T-cell (primary cell): ENCODE results near the gene EVI5. TPM values are rescaled to one million over a fixed set of nuclear protein-coding genes. Genes with fewer than 3 reads are reported as not detected.
"Not testable (repeated sequence)": the region's sequence is repeated elsewhere in the genome, so short reads cannot be mapped to it uniquely, and the experiment has no call there.

ENCODE experiments used
- ATAC-seq, 4 experiments: fragments of 200-7000 bp in 3 of 4; fragments of 150-1000 bp in 1 of 4; cut with Tn5 transposase; replicated peaks in 1 of 4; 1 replicate in 3 of 4; 2 replicates in 1 of 4; pipeline ENCODE4 v1.10.0; 2021; ENCODE audit warnings: moderate library complexity in 3 of 4, mild to moderate bottlenecking in 2 of 4, moderate number of reproducible peaks in 1 of 4
- CTCF ChIA-PET, 2 donors: fragments of 300-600 bp; sonication (Branson Sonifier 250); formaldehyde crosslinking; loops; one replicate each; lab custom pipeline; 2022; ENCODE audit warnings: antibody characterized with exemption in 2 of 2; lab: Charles Lee
- POLR2A ChIA-PET, 2 donors: fragments of 300-600 bp; sonication (Branson Sonifier 250); formaldehyde crosslinking; loops; one replicate each; lab custom pipeline; 2022; ENCODE audit warnings: antibody characterized with exemption in 2 of 2; lab: Charles Lee
- DNase-seq, 35 experiments: peaks; one replicate each; pipeline versions ENCODE4 v3.0.0 to v3.0.0-alpha.2; 2013 to 2023
- H3K27ac ChIP-seq: one replicate; pipeline ENCODE4 v1.5.1; 2013; ENCODE audit warnings: low read length
- H3K27me3 ChIP-seq, 2 experiments: replicated peaks in 1 of 2; 1 replicate in 1 of 2; 2 replicates in 1 of 2; pipeline versions ENCODE4 v1.6.1 to v1.7.0; 2013; ENCODE audit warnings: low read length in 1 of 2, mixed read lengths in 1 of 2; ENCODE audit not compliant: control insufficient read depth in 2 of 2, insufficient read depth in 2 of 2; ENCODE audit errors: extremely low read depth in 1 of 2
- H3K36me3 ChIP-seq, 2 donors: 1 replicate in 1 of 2; 2 replicates in 1 of 2; pipeline versions ENCODE4 v1.6.1 to v1.7.0; 2013; ENCODE audit warnings: low read length in 1 of 2; ENCODE audit not compliant: control insufficient read depth in 2 of 2, insufficient read depth in 1 of 2; ENCODE audit errors: extremely low read depth in 1 of 2
- H3K4me1 ChIP-seq, 2 experiments: 1 replicate in 1 of 2; 2 replicates in 1 of 2; pipeline versions ENCODE4 v1.6.1 to v1.7.0; 2013; ENCODE audit warnings: low read length in 2 of 2, mixed read lengths in 1 of 2; ENCODE audit not compliant: insufficient read depth in 2 of 2, control insufficient read depth in 1 of 2; ENCODE audit errors: extremely low read depth in 1 of 2
- H3K4me3 ChIP-seq, 2 donors: 1 replicate in 1 of 2; 2 replicates in 1 of 2; pipeline versions ENCODE4 v1.5.1 to v1.7.0; 2013; ENCODE audit warnings: mild to moderate bottlenecking in 2 of 2, low read length in 1 of 2, moderate library complexity in 1 of 2; ENCODE audit not compliant: control insufficient read depth in 1 of 2; ENCODE audit errors: extremely low read depth in 1 of 2
- H3K9me3 ChIP-seq: 2 replicates; pipeline ENCODE4 v1.7.0; 2013
- H3K27ac Mint-ChIP-seq, 2 donors: one replicate each; pipeline ENCODE4 v1.8.0; 2020 to 2021; ENCODE audit warnings: mild to moderate bottlenecking in 2 of 2, mixed read lengths in 2 of 2
- H3K27me3 Mint-ChIP-seq, 2 donors: one replicate each; pipeline ENCODE4 v1.8.0; 2021 to 2022; ENCODE audit warnings: mixed read lengths in 2 of 2
- H3K36me3 Mint-ChIP-seq: one replicate; pipeline ENCODE4 v1.8.0; 2021; ENCODE audit warnings: mixed read lengths
- H3K4me1 Mint-ChIP-seq, 3 donors: one replicate each; pipeline ENCODE4 v1.8.0; 2020 to 2022; ENCODE audit warnings: mixed read lengths in 3 of 3, mild to moderate bottlenecking in 1 of 3
- H3K4me3 Mint-ChIP-seq, 3 donors: one replicate each; pipeline ENCODE4 v1.8.0; 2020 to 2022; ENCODE audit warnings: mild to moderate bottlenecking in 3 of 3, mixed read lengths in 3 of 3, moderate library complexity in 3 of 3
- H3K9me3 Mint-ChIP-seq, 3 donors: one replicate each; pipeline ENCODE4 v1.8.0; 2020 to 2022; ENCODE audit warnings: mixed read lengths in 3 of 3
- WGBS: methylation state at CpG from one replicate; pipeline ENCODE4 v1.1.5; 2013; ENCODE audit warnings: missing lambda C conversion rate; ENCODE audit not compliant: insufficient coverage; 5-methylcytosine and 5-hydroxymethylcytosine counted together
- total RNA-seq, 35 experiments: library from RNA in 6 of 35; stranded (reverse) in 6 of 35; fragments of 120-200 nt in 1 of 35; gene quantifications; one replicate each; pipeline versions ENCODE4 v1.2.1 to v1.2.4 and lab custom pipeline; 2013 to 2026

Gene EVI5
- total RNA-seq, 5 donors from 2014 or later (not counting 1 experiment from before 2014, with no cell fraction given): 1.5 to 2.4 (median 2.0) TPM

DNA sequence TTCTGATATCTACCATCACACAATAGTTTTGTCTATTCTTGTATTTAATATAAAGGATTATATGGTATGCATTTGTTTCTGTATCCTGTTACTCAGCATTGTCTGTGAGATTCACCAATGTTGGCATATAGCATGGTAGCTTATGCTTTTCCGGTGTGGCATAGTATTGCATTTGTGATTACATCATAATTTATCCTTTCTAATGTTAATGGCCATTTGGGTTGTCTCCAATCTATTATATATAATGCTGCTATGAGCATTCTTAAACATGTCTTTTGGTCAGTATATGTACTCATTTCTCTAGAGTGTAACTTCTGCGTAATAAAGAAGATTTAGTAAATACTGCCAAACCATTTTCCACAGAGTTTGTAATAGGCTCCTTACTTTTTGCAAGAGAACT, 257.2 kb downstream of the EVI5 start:
- Mint-ChIP-seq H3K4me1 (peaks cover 15 to 20% (median 20%) of the 10 kb centered on the region in 3 donors), H3K27ac (no peak overlapping the region), H3K27me3 (no peaks in the 10 kb centered on the region), H3K9me3 (no peaks in the 10 kb centered on the region), H3K4me3 (no peak overlapping the region), H3K36me3 (no peaks in the 10 kb centered on the region)
- Histone ChIP-seq H3K4me3 (no peak overlapping the region), H3K36me3 (no peaks in the 10 kb centered on the region), H3K9me3 (no peaks in the 10 kb centered on the region), H3K27ac (no peak overlapping the region), H3K4me1 (no peaks in the 10 kb centered on the region), H3K27me3 (no peaks in the 10 kb centered on the region)
- no CpG with 5 or more reads among the region's 2 CpGs for WGBS
- DNase-seq (no peak), ATAC-seq (no peak)
- CTCF ChIA-PET: no interaction called here
- POLR2A ChIA-PET: no interaction called here

DNA sequence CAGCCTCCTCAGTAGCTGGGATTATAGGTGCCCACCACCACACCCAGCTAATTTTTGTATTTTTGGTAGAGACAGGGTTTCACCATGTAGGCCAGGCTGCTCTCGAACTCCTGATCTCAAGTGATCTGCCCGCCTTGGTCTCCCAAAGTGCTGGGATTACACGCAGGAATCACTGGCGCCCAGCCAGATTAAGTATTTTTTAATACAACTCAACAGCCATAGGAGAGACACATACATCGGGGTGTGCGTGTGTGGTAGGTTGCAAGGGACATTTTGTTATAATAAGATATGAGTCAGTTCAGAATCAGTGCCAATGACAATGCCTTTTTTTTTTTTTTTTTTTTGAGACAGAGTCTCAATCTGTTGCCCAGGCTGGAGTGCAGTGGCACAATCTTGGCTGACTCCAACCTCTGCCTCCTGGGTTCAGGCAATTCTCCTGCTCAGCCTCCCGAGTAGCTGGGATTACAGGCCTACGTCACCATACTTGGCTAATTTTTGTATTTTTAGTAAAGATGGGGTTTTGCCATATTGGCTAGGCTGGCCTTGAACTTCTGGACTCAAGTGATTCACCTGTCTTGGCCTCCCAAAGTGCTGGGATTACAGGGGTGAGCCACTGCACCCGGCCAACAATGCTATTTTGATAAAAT, 259.8 kb downstream of the EVI5 start:
- H3K4me3 ChIP-seq, DNase-seq, H3K27ac Mint-ChIP-seq, H3K4me1 ChIP-seq, H3K9me3 Mint-ChIP-seq, H3K27me3 Mint-ChIP-seq, ATAC-seq, H3K9me3 ChIP-seq, H3K27ac ChIP-seq, H3K4me3 Mint-ChIP-seq, CTCF ChIA-PET, H3K4me1 Mint-ChIP-seq, H3K36me3 ChIP-seq, H3K27me3 ChIP-seq, H3K36me3 Mint-ChIP-seq: not testable (repeated sequence)
- 100% methylated on average over 1 of the region's 9 CpGs for WGBS
- POLR2A ChIA-PET: interaction anchor here (0.6 to 0.7 kb wide), 2 partner anchors 15 to 207 kb away, joined by 4 to 9 read pairs; no protein-coding TSS in a partner anchor

DNA sequence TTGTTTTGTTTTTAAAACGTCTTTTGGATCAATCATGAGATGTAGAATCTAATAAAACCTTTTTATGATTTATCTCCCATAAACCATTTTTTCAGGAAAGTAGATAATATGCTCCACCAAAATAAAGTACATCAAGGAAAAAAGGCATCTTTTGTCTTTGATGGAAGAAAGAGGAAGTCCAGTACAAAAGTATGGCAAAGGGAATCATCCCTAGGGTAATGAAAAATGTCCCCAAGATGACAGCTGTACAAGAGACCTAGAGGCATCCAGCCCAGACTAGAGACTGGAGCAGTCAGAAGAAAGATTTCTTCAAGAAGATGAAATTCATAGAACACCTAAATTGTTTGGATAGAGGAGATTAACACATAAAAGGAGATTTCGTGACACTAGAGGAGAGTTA, 265.9 kb downstream of the EVI5 start:
- Mint-ChIP-seq H3K9me3 (no peaks in the 10 kb centered on the region), H3K27ac (no peak overlapping the region), H3K36me3 (no peaks in the 10 kb centered on the region), H3K4me1 (no peaks in the 10 kb centered on the region), H3K27me3 (no peaks in the 10 kb centered on the region), H3K4me3 (no peak overlapping the region)
- CTCF ChIA-PET: interaction anchor here in 1 of 2 donors (0.7 kb wide), 1 partner anchor 310 kb away, joined by 3 read pairs; no protein-coding TSS in a partner anchor
- Histone ChIP-seq H3K4me3 (no peak overlapping the region), H3K9me3 (no peaks in the 10 kb centered on the region), H3K27me3 (no peaks in the 10 kb centered on the region), H3K27ac (no peak overlapping the region), H3K36me3 (no peaks in the 10 kb centered on the region), H3K4me1 (no peaks in the 10 kb centered on the region)
- POLR2A ChIA-PET: interaction anchor here in 1 of 2 donors (0.5 kb wide), 1 partner anchor 207 kb away, joined by 5 read pairs; no protein-coding TSS in a partner anchor
- ATAC-seq: no peak
- DNase-seq: no peak
- no CpG with 5 or more reads among the region's 2 CpGs for WGBS

DNA sequence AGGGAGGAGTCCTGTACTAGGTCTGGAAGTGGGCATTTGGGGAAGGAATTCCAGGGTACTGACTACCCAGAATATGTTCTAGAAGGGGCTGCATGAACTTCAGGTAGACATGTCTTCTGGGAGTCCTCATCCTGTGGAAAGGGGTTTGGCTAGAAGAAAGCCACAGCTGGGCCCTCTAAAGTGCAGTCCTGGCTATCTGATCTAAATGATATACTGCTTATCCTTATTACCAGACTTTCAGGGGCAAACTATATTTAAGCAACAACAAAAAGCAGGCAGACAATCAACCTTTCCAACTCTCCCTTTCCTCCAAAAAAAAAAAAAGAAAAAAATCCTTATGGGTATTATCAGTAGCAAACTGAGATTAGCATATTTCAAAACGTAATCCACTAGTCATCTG, 268.3 kb downstream of the EVI5 start:
- ChIA-PET POLR2A (no interaction called here), CTCF (no interaction called here)
- H3K9me3 Mint-ChIP-seq: no peaks in the 10 kb centered on the region
- peaks cover 3% of the 10 kb centered on the region for H3K36me3 Mint-ChIP-seq
- WGBS: no CpG with 5 or more reads among the region's 1 CpG
- H3K27me3 Mint-ChIP-seq: no peaks in the 10 kb centered on the region
- no peak overlapping the region for H3K27ac ChIP-seq
- DNase-seq (no peak), ATAC-seq (no peak)
- no peaks in the 10 kb centered on the region for H3K27me3 ChIP-seq
- no peaks in the 10 kb centered on the region for H3K36me3 ChIP-seq
- no peaks in the 10 kb centered on the region for H3K4me1 Mint-ChIP-seq
- no peak overlapping the region for H3K4me3 Mint-ChIP-seq
- no peak overlapping the region for H3K27ac Mint-ChIP-seq
- H3K4me1 ChIP-seq: no peaks in the 10 kb centered on the region
- no peak overlapping the region for H3K4me3 ChIP-seq
- H3K9me3 ChIP-seq: no peaks in the 10 kb centered on the region

DNA sequence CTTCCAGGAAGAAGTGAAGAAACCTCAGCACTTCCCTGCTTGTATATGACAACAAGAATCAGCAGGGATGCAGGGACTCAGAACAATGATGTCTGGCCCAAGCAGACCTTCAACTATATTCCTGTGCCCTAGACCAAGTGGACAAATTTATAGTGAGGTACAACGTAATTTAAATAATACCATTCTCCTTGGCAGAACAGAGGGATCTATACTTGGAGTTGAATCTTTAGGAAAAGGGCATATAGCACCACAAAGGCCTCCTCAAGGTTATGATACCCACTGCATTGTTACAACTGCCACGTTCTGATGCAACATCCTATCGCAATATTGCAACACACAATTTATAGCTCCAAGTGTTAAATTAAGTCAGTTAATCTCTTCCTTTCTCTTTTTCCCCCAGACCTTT, 269.1 kb downstream of the EVI5 start:
- WGBS: no CpG with 5 or more reads among the region's 3 CpGs
- ChIA-PET CTCF (interaction anchor here in 1 of 2 donors (0.6 kb wide), 1 partner anchor 10 kb away, joined by 4 read pairs; no protein-coding TSS in a partner anchor), POLR2A (interaction anchor here in 1 of 2 donors (0.6 kb wide), 1 partner anchor 37 kb away, joined by 3 read pairs; no protein-coding TSS in a partner anchor)
- Mint-ChIP-seq H3K27me3 (no peaks in the 10 kb centered on the region), H3K36me3 (peaks cover 3% of the 10 kb centered on the region), H3K27ac (no peak overlapping the region), H3K4me1 (no peaks in the 10 kb centered on the region), H3K4me3 (no peak overlapping the region), H3K9me3 (no peaks in the 10 kb centered on the region)
- DNase-seq: no peak
- H3K4me1 ChIP-seq: no peaks in the 10 kb centered on the region
- H3K27ac ChIP-seq: no peak overlapping the region
- H3K36me3 ChIP-seq: no peaks in the 10 kb centered on the region
- no peak overlapping the region for H3K4me3 ChIP-seq
- H3K27me3 ChIP-seq: no peaks in the 10 kb centered on the region
- H3K9me3 ChIP-seq: no peaks in the 10 kb centered on the region
- ATAC-seq: no peak

DNA sequence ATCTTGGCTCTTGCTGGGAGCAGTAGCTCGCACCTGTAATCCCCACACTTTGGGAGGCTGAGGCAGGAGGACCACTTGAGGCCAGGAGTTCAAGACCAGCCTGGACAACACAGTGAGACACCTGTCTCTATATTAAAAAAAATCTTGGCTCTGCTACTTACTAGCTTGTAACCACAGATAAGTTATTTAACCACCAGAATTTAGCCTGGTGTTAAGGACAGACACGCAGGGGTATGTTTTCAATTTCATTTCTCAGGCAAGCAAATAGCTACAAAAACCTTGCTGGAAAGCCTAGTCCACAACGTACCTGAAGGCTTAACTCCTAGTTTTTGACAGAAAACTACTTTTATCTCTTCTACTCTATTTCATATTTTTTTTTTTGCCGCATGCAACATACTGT, 273.4 kb downstream of the EVI5 start:
- Mint-ChIP-seq H3K36me3 (peaks cover 3% of the 10 kb centered on the region), H3K9me3 (no peaks in the 10 kb centered on the region), H3K4me3 (no peak overlapping the region), H3K27ac (no peak overlapping the region), H3K4me1 (no peaks in the 10 kb centered on the region), H3K27me3 (no peaks in the 10 kb centered on the region)
- 100% methylated on average over 1 of the region's 4 CpGs for WGBS
- Histone ChIP-seq H3K9me3 (no peaks in the 10 kb centered on the region), H3K4me1 (no peaks in the 10 kb centered on the region), H3K4me3 (no peak overlapping the region), H3K27me3 (no peaks in the 10 kb centered on the region), H3K27ac (no peak overlapping the region), H3K36me3 (no peaks in the 10 kb centered on the region)
- ATAC-seq (no peak), DNase-seq (no peak)
- ChIA-PET CTCF (interaction anchor here (0.7 to 0.8 kb wide), 3 partner anchors 15 to 692 kb away, joined by 3 read pairs; no protein-coding TSS in a partner anchor), POLR2A (no interaction called here)
